Measurements from ENCODE around the gene TGM1. TPM values are rescaled to one million over a fixed set of nuclear protein-coding genes. Genes with fewer than 3 reads are reported as not detected.

The TGM1 gene
- total and polyA plus RNA-seq, 2 experiments from 2014 or later, result 0.31 to 0.63 TPM

GRCh38 chr14:24212924-24213865 is 49.8 kb downstream of the TGM1 start, which contains the start of gene CHMP4A:
CHMP4A (minus strand) TSS chr14:24213488; CDS start chr14:24213439, 49 bp downstream.
- peaks cover 55% of the 10 kb centered on the region for H3K36me3 Mint-ChIP-seq (ENCODE audit: low read depth)
- Histone ChIP-seq H3K36me3 (ENCODE audit: insufficient read depth) (peaks cover 5% of the 10 kb centered on the region), H3K4me2 (peak within 1 kb of the TSS; percentile 81), H2AFZ (peak within 1 kb of the TSS; percentile 16; the same call in 1 of the 2 replicates), H3K9me2 (ENCODE audit: insufficient read depth) (no peaks in the 10 kb centered on the region), H3K4me1 (ENCODE audit: insufficient read depth) (peaks cover 16% of the 10 kb centered on the region), H3K79me2 (replicated peaks; ENCODE audit: insufficient read depth) (no peaks in the 10 kb centered on the region; the same call in 1 of the 2 replicates), H4K20me1 (replicated peaks; ENCODE audit: insufficient read depth) (no peaks in the 10 kb centered on the region; the same call in 1 of the 2 replicates), H3K4me3 (peak within 1 kb of the TSS; percentile 83), H3K27me3 (ENCODE audit: insufficient read depth) (no peaks in the 10 kb centered on the region), H3K27ac (ENCODE audit: low read depth) (peak within 1 kb of the TSS; percentile 100), H3F3A (replicated peaks; ENCODE audit: low read depth) (peaks cover 28% of the 10 kb centered on the region)
- H3K4me1 Mint-ChIP-seq, result peaks cover 19% of the 10 kb centered on the region
- peaks cover 19% of the 10 kb centered on the region for H3K27me3 Mint-ChIP-seq (ENCODE audit: insufficient read depth, low read depth, poor library complexity)
- peak; percentile 31 for TF ChIP-seq REST (IDR thresholded peaks at IDR 0.05; ENCODE audit: unreplicated experiment)
- no peak for TF ChIP-seq ZNF114 (CRISPR knock-in tag; IDR thresholded peaks at IDR 0.05)
- TF ChIP-seq ETS1 (IDR thresholded peaks at IDR 0.05), result peak; percentile 62; the same call in 1 of the 2 replicates
- TF ChIP-seq NANOG (IDR thresholded peaks at IDR 0.05; ENCODE audit: borderline replicate concordance), result no peak; the same call in 1 of the 2 replicates
- TF ChIP-seq ZNF462 (CRISPR knock-in tag; IDR thresholded peaks at IDR 0.05), result no peak
- no peak for TF ChIP-seq JUNB (IDR thresholded peaks at IDR 0.05; ENCODE audit: unreplicated experiment)
- no peak for TF ChIP-seq EZH2 (IDR thresholded peaks at IDR 0.05; ENCODE audit: low read depth, unreplicated experiment)
- TF ChIP-seq CTCF (conservative IDR thresholded peaks at IDR 0.05; ENCODE audit: low read depth in 2 of 2), result 0 out of 4 replicates have a peak, but pooled peaks of 1 of the 2 experiments have one; percentile 9
- TF ChIP-seq CREB1 (CRISPR knock-in tag; IDR thresholded peaks at IDR 0.05; ENCODE audit: low read depth), result peak; percentile 97
- peak; percentile 98 for TF ChIP-seq POLR2AphosphoS5 (IDR thresholded peaks at IDR 0.05; ENCODE audit: low read depth)
- no peak for TF ChIP-seq EZH2phosphoT487 (IDR thresholded peaks at IDR 0.05; ENCODE audit: unreplicated experiment)
- TF ChIP-seq ZNF331 (CRISPR knock-in tag; IDR thresholded peaks at IDR 0.05; ENCODE audit: low read depth), result no peak
- TF ChIP-seq STAT1 (IDR thresholded peaks at IDR 0.05; ENCODE audit: unreplicated experiment), result no peak
- H3K9me3 Mint-ChIP-seq, result peaks cover 3% of the 10 kb centered on the region; the same call in 2 of the 3 replicates
- H3K4me3 Mint-ChIP-seq, result peak within 1 kb of the TSS; percentile 93
- DNase-seq (ENCODE audit: low spot score), result peak; percentile 99
- peak; percentile 90 for ATAC-seq
- H3K27ac Mint-ChIP-seq, result peak within 1 kb of the TSS; percentile 99
